Uterus (tissue), 2 donors: ENCODE data around the gene XRN1.
"Not testable (repeated sequence)": the region's sequence is repeated elsewhere in the genome, so short reads cannot be mapped to it uniquely, and the experiment has no call there.

Experiments used
- CTCF ChIP-seq, 4 experiments: fragments of 200-600 bp in 2 of 4; fragments of 450-650 bp in 2 of 4; sonication (generic) in 2 of 4; IDR thresholded peaks; one replicate each; pipeline ENCODE4 v1.5.1; 2016 to 2019; ENCODE audit warnings: antibody characterized with exemption in 4 of 4, mild to moderate bottlenecking in 2 of 4, moderate library complexity in 1 of 4
- POLR2A ChIP-seq, 2 donors: fragments of 450-650 bp; IDR thresholded peaks; one replicate each; pipeline ENCODE4 v1.6.1; 2016; ENCODE audit warnings: antibody characterized with exemption in 2 of 2, mild to moderate bottlenecking in 1 of 2, moderate library complexity in 1 of 2

GRCh38 chr3:142443060-142443459 is 4.8 kb downstream of the XRN1 start:
- not testable (repeated sequence) for TF ChIP-seq CTCF, POLR2A (IDR thresholded peaks at IDR 0.05)
